DOHH2 (cell line): ENCODE measurements around the gene MSGN1.

Experiments
- H3F3A ChIP-seq: fragments of 200-600 bp; sonication (generic), shearing (Covaris generic); 2 replicates; pipeline ENCODE4 v1.6.0; 2016; ENCODE audit warnings: antibody characterized with exemption, mild to moderate bottlenecking; ENCODE audit not compliant: control insufficient read depth, insufficient read depth
- H3K27ac ChIP-seq: fragments of 200-600 bp; sonication (generic); 2 replicates; pipeline ENCODE4 v1.5.1; 2014; ENCODE audit warnings: low read depth, mild to moderate bottlenecking, low read length, moderate library complexity
- H3K27me3 ChIP-seq: fragments of 200-600 bp; sonication (generic); 2 replicates; pipeline ENCODE4 v1.6.1; 2014; ENCODE audit warnings: mild to moderate bottlenecking, low read length, mixed read lengths; ENCODE audit not compliant: control insufficient read depth
- H3K36me3 ChIP-seq: fragments of 200-600 bp; sonication (generic); 2 replicates; pipeline ENCODE4 v1.6.1; 2014; ENCODE audit warnings: mild to moderate bottlenecking, low read length, moderate library complexity, mixed read lengths; ENCODE audit not compliant: control insufficient read depth
- H3K4me1 ChIP-seq: fragments of 200-600 bp; sonication (generic); 2 replicates; pipeline ENCODE4 v1.6.1; 2014; ENCODE audit warnings: mild to moderate bottlenecking, low read length, mixed read lengths; ENCODE audit not compliant: control insufficient read depth
- H3K4me2 ChIP-seq: fragments of 200-600 bp; sonication (generic); 2 replicates; pipeline ENCODE4 v1.6.0; 2014; ENCODE audit warnings: mild to moderate bottlenecking, low read length, moderate library complexity
- H3K4me3 ChIP-seq: fragments of 200-600 bp; sonication (generic); 2 replicates; pipeline ENCODE4 v1.5.1; 2014; ENCODE audit warnings: mild to moderate bottlenecking, low read length, mixed read lengths
- H3K79me2 ChIP-seq: fragments of 200-600 bp; sonication (generic); 2 replicates; pipeline ENCODE4 v1.6.1; 2014; ENCODE audit warnings: mild to moderate bottlenecking, low read length, mixed read lengths; ENCODE audit not compliant: control insufficient read depth
- H3K9me2 ChIP-seq: fragments of 200-600 bp; sonication (generic); replicated peaks from 2 replicates; pipeline ENCODE4 v1.6.1; 2014; ENCODE audit warnings: mild to moderate bottlenecking, low read length, mixed read lengths; ENCODE audit not compliant: control insufficient read depth
- H3K9me3 ChIP-seq: fragments of 200-600 bp; sonication (generic); 2 replicates; pipeline ENCODE4 v1.6.1; 2014; ENCODE audit warnings: antibody characterized with exemption, low read length, mixed read lengths; ENCODE audit not compliant: control insufficient read depth, insufficient read depth
- H4K20me1 ChIP-seq: fragments of 200-600 bp; sonication (generic); 2 replicates; pipeline ENCODE4 v1.6.0; 2014; ENCODE audit warnings: low read depth, mild to moderate bottlenecking, antibody characterized with exemption, low read length, moderate library complexity; ENCODE audit not compliant: control insufficient read depth, insufficient read depth
- CTCF ChIP-seq: fragments of 200-600 bp; sonication (generic); IDR thresholded peaks from one replicate; pipeline ENCODE4 v1.5.1; 2014; ENCODE audit warnings: antibody characterized with exemption, mild to moderate bottlenecking, low read depth, low read length; ENCODE audit not compliant: poor library complexity, severe bottlenecking
- EZH2phosphoT487 ChIP-seq: fragments of 200-600 bp; sonication (generic); IDR thresholded peaks from 2 replicates; pipeline ENCODE4 v1.6.1; 2017; ENCODE audit warnings: borderline replicate concordance, mild to moderate bottlenecking, antibody characterized with exemption, low read length, moderate library complexity, mixed read lengths

Gene MSGN1

GRCh38 chr2:17851731-17852585, 35.7 kb downstream of the MSGN1 start:
- no peaks in the 10 kb centered on the region for H3K79me2 ChIP-seq
- no peaks in the 10 kb centered on the region for H3F3A ChIP-seq
- no peaks in the 10 kb centered on the region for H3K36me3 ChIP-seq
- no peak overlapping the region for H3K27ac ChIP-seq
- no peaks in the 10 kb centered on the region for H4K20me1 ChIP-seq
- H3K4me3 ChIP-seq, result no peak overlapping the region
- H3K27me3 ChIP-seq, result peaks cover 5% of the 10 kb centered on the region; the same call in 1 of the 2 replicates
- no peaks in the 10 kb centered on the region for H3K4me1 ChIP-seq
- no peak overlapping the region for H3K4me2 ChIP-seq
- H3K9me2 ChIP-seq, result no peaks in the 10 kb centered on the region
- peak; percentile 79 for TF ChIP-seq CTCF
- no peak for TF ChIP-seq EZH2phosphoT487
- no peaks in the 10 kb centered on the region for H3K9me3 ChIP-seq

GRCh38 chr2:17853799-17854198, 37.5 kb downstream of the MSGN1 start:
- H3F3A ChIP-seq, result no peaks in the 10 kb centered on the region
- H3K9me3 ChIP-seq, result no peaks in the 10 kb centered on the region
- peaks cover 12% of the 10 kb centered on the region for H3K27me3 ChIP-seq
- H3K9me2 ChIP-seq, result no peaks in the 10 kb centered on the region
- no peak overlapping the region for H3K4me3 ChIP-seq
- H3K79me2 ChIP-seq, result no peaks in the 10 kb centered on the region
- H3K36me3 ChIP-seq, result no peaks in the 10 kb centered on the region
- no peak for TF ChIP-seq EZH2phosphoT487
- no peak for TF ChIP-seq CTCF
- no peaks in the 10 kb centered on the region for H4K20me1 ChIP-seq
- H3K27ac ChIP-seq, result no peak overlapping the region
- H3K4me2 ChIP-seq, result no peak overlapping the region
- no peaks in the 10 kb centered on the region for H3K4me1 ChIP-seq

- Histone ChIP-seq H3K36me3 (no peaks in the 10 kb centered on the region), H3K4me1 (no peaks in the 10 kb centered on the region), H3K27me3 (peaks cover 12% of the 10 kb centered on the region), H3K9me2 (no peaks in the 10 kb centered on the region), H3K9me3 (no peaks in the 10 kb centered on the region), H3K79me2 (no peaks in the 10 kb centered on the region), H4K20me1 (no peaks in the 10 kb centered on the region), H3F3A (no peaks in the 10 kb centered on the region), H3K4me2 (no peak overlapping the region), H3K27ac (no peak overlapping the region), H3K4me3 (no peak overlapping the region)
- TF ChIP-seq EZH2phosphoT487 (no peak), CTCF (no peak)
Observed at GRCh38 chr2:17857021-17857420, 40.8 kb downstream of the MSGN1 start.
